Measurements from ENCODE around the gene MAP7D3.

MAP7D3 gene

DNA sequence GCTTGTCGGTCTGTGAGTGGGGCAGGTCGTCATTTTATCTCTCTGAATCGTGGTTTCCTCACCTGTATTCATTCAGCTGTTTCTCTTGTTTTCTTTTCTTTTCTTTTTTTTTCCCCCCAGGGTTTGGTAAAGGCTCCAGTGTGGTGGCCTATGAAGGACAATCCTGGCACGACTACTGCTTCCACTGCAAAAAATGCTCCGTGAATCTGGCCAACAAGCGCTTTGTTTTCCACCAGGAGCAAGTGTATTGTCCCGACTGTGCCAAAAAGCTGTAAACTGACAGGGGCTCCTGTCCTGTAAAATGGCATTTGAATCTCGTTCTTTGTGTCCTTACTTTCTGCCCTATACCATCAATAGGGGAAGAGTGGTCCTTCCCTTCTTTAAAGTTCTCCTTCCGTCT lies 41.4 kb downstream of the MAP7D3 start:
- H3K36me3 ChIP-seq (ENCODE audit: control insufficient read depth, insufficient read depth, low read length), result no peaks in the 10 kb centered on the region; the same call in 1 of the 2 replicates
- no peak overlapping the region for H3K4me3 ChIP-seq (replicated peaks; ENCODE audit: low read depth, low read length)
- TF ChIP-seq, protein P1, sequence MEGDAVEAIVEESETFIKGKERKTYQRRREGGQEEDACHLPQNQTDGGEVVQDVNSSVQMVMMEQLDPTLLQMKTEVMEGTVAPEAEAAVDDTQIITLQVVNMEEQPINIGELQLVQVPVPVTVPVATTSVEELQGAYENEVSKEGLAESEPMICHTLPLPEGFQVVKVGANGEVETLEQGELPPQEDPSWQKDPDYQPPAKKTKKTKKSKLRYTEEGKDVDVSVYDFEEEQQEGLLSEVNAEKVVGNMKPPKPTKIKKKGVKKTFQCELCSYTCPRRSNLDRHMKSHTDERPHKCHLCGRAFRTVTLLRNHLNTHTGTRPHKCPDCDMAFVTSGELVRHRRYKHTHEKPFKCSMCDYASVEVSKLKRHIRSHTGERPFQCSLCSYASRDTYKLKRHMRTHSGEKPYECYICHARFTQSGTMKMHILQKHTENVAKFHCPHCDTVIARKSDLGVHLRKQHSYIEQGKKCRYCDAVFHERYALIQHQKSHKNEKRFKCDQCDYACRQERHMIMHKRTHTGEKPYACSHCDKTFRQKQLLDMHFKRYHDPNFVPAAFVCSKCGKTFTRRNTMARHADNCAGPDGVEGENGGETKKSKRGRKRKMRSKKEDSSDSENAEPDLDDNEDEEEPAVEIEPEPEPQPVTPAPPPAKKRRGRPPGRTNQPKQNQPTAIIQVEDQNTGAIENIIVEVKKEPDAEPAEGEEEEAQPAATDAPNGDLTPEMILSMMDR (IDR thresholded peaks at IDR 0.05; ENCODE audit: insufficient read depth, low read length, poor library complexity, severe bottlenecking), result no peak
- no peak for DNase-seq (ENCODE audit: extremely low read depth, insufficient read length)
- no peaks in the 10 kb centered on the region for H3K27me3 ChIP-seq (replicated peaks; ENCODE audit: control insufficient read depth, insufficient read depth, low read length)

- DNase-seq (ENCODE audit: extremely low read depth, insufficient read length), result no peak
- TF ChIP-seq, protein P1 (IDR thresholded peaks at IDR 0.05; ENCODE audit: insufficient read depth, low read length, poor library complexity, severe bottlenecking), result peak; percentile 30
- no peaks in the 10 kb centered on the region for H3K27me3 ChIP-seq (replicated peaks; ENCODE audit: control insufficient read depth, insufficient read depth, low read length)
- no peak overlapping the region for H3K4me3 ChIP-seq (replicated peaks; ENCODE audit: low read depth, low read length)
- no peaks in the 10 kb centered on the region; the same call in 1 of the 2 replicates for H3K36me3 ChIP-seq (ENCODE audit: control insufficient read depth, insufficient read depth, low read length)
These were observed 42.0 kb downstream of the MAP7D3 start for GRCh38 chrX:136209016-136209738.

DNA sequence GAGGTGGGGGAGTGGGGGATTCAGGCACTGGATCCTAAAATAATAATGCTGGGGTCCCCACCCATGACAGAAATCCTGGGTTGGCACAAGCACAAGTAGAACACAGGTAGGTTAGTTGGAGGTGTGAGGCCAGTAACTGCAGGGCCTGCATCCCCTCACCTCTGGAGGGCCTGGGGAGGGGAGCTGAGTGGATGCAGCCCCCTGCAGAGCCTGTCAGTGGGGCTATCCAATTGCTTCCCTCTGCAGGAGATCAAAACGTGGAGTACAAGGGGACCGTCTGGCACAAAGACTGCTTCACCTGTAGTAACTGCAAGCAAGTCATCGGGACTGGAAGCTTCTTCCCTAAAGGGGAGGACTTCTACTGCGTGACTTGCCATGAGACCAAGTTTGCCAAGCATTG lies 43.7 kb downstream of the MAP7D3 start:
- H3K36me3 ChIP-seq (ENCODE audit: control insufficient read depth, insufficient read depth, low read length), result no peaks in the 10 kb centered on the region; the same call in 1 of the 2 replicates
- TF ChIP-seq, protein P1 (IDR thresholded peaks at IDR 0.05; ENCODE audit: insufficient read depth, low read length, poor library complexity, severe bottlenecking), result no peak
- DNase-seq (ENCODE audit: extremely low read depth, insufficient read length), result no peak
- H3K4me3 ChIP-seq (replicated peaks; ENCODE audit: low read depth, low read length), result no peak overlapping the region
- no peaks in the 10 kb centered on the region for H3K27me3 ChIP-seq (replicated peaks; ENCODE audit: control insufficient read depth, insufficient read depth, low read length)

GRCh38 chrX:136206916-136207315 lies 44.3 kb downstream of the MAP7D3 start:
- TF ChIP-seq, protein P1 (IDR thresholded peaks at IDR 0.05; ENCODE audit: insufficient read depth, low read length, poor library complexity, severe bottlenecking), result no peak
- no peak overlapping the region for H3K4me3 ChIP-seq (replicated peaks; ENCODE audit: low read depth, low read length)
- H3K36me3 ChIP-seq (ENCODE audit: control insufficient read depth, insufficient read depth, low read length), result no peaks in the 10 kb centered on the region; the same call in 1 of the 2 replicates
- no peaks in the 10 kb centered on the region for H3K27me3 ChIP-seq (replicated peaks; ENCODE audit: control insufficient read depth, insufficient read depth, low read length)
- no peak for DNase-seq (ENCODE audit: extremely low read depth, insufficient read length)

GRCh38 chrX:136205882-136206380 lies 45.3 kb downstream of the MAP7D3 start:
- H3K27me3 ChIP-seq (replicated peaks; ENCODE audit: control insufficient read depth, insufficient read depth, low read length), result no peaks in the 10 kb centered on the region
- no peaks in the 10 kb centered on the region for H3K36me3 ChIP-seq (ENCODE audit: control insufficient read depth, insufficient read depth, low read length)
- TF ChIP-seq, protein P1 (IDR thresholded peaks at IDR 0.05; ENCODE audit: insufficient read depth, low read length, poor library complexity, severe bottlenecking), result no peak
- DNase-seq (ENCODE audit: extremely low read depth, insufficient read length), result no peak
- no peak overlapping the region for H3K4me3 ChIP-seq (replicated peaks; ENCODE audit: low read depth, low read length)

Measured in GM06990 (cell line).